Ovary (tissue), 3 donors: ENCODE data around the gene NDST1.

Experiments used
- CTCF ChIP-seq, 3 donors: fragments of 450-650 bp in 2 of 3; fragments of 200-600 bp in 1 of 3; IDR thresholded peaks; one replicate each; pipeline versions ENCODE4 v1.5.1 to v1.8.0; 2016 to 2022; ENCODE audit warnings: antibody characterized with exemption in 3 of 3, mild to moderate bottlenecking in 1 of 3
- POLR2A ChIP-seq: fragments of 450-650 bp; IDR thresholded peaks from one replicate; pipeline ENCODE4 v1.6.1; 2017; ENCODE audit warnings: antibody characterized with exemption, mild to moderate bottlenecking, moderate library complexity
- donor health status: DM: no; HTN: no; CAD: no.

- no peak for TF ChIP-seq CTCF (IDR thresholded peaks at IDR 0.05)
- no peak for TF ChIP-seq POLR2A
These were observed 11.8 kb upstream of the NDST1 start for GRCh38 chr5:150496098-150496497.
